Testis (tissue), 3 donors: Measurements from ENCODE around the gene MYBPC3. TPM values are rescaled to one million over a fixed set of nuclear protein-coding genes. Genes with fewer than 3 reads are reported as not detected.

Source experiments
- DNase-seq: peaks from one replicate; pipeline ENCODE4 v3.0.0-alpha.2; 2019
- H3K27ac ChIP-seq, 2 donors: fragments of 200-600 bp; sonication (generic); one replicate each; pipeline ENCODE4 v1.5.1; 2019
- H3K27me3 ChIP-seq: fragments of 200-600 bp; sonication (generic); one replicate; pipeline ENCODE4 v1.5.1; 2019
- H3K36me3 ChIP-seq: fragments of 200-600 bp; sonication (generic); one replicate; pipeline ENCODE4 v1.5.1; 2017; ENCODE audit warnings: low read depth; ENCODE audit errors: missing control alignments
- H3K4me1 ChIP-seq: fragments of 200-600 bp; sonication (generic); one replicate; pipeline ENCODE4 v1.5.1; 2019
- H3K4me3 ChIP-seq, 2 donors: fragments of 200-600 bp; sonication (generic); one replicate each; pipeline ENCODE4 v1.5.1; 2017 to 2019
- H3K9me3 ChIP-seq: fragments of 200-600 bp; sonication (generic); one replicate; pipeline ENCODE4 v1.5.1; 2017
- POLR2A ChIP-seq: fragments of 450-650 bp; IDR thresholded peaks from one replicate; pipeline ENCODE4 v1.6.1; 2017; ENCODE audit warnings: antibody characterized with exemption, mild to moderate bottlenecking, moderate library complexity
- WGBS, 2 donors: methylation state at CpG; one replicate each; pipeline ENCODE4 v1.1.5; 2018; 5-methylcytosine and 5-hydroxymethylcytosine counted together
- intact Hi-C: fragments of 100-400 bp; cut with DNase I; formaldehyde crosslinking; loops from one replicate; pipeline ENCODE4 v1.15.1; 2023; ENCODE audit warnings: low total_unique reads
- polyA plus RNA-seq: library from polyadenylated mRNA; stranded (reverse); fragments of 350-450 nt; fragmentation: Illumina TruSeq; extraction: RNeasy Lipid Tissue Mini Kit (QIAGEN cat#74804); gene quantifications from one replicate; pipeline ENCODE4 v1.2.3, GENCODE V29; 2014; ENCODE audit warnings: low read depth, low replicate concordance; ENCODE audit not compliant: insufficient read depth
- total RNA-seq, 2 donors: library from RNA; depleted of rRNA; stranded (reverse); fragments of >200 nt; gene quantifications; one replicate each; pipeline ENCODE4 v1.2.3, GENCODE V29; 2016
- TF ChIP-seq, protein P1 (sequence below), 3 experiments: fragments of 450-650 bp in 2 of 3; fragments of 200-600 bp in 1 of 3; sonication (generic) in 1 of 3; IDR thresholded peaks; one replicate each; pipeline ENCODE4 v1.5.1; 2016 to 2019; ENCODE audit warnings: antibody characterized with exemption in 3 of 3, mild to moderate bottlenecking in 2 of 3, moderate library complexity in 1 of 3

The MYBPC3 gene
- total and polyA plus RNA-seq, 3 donors from 2014 or later, result 0.68 to 1.7 (median 0.79) TPM

DNA sequence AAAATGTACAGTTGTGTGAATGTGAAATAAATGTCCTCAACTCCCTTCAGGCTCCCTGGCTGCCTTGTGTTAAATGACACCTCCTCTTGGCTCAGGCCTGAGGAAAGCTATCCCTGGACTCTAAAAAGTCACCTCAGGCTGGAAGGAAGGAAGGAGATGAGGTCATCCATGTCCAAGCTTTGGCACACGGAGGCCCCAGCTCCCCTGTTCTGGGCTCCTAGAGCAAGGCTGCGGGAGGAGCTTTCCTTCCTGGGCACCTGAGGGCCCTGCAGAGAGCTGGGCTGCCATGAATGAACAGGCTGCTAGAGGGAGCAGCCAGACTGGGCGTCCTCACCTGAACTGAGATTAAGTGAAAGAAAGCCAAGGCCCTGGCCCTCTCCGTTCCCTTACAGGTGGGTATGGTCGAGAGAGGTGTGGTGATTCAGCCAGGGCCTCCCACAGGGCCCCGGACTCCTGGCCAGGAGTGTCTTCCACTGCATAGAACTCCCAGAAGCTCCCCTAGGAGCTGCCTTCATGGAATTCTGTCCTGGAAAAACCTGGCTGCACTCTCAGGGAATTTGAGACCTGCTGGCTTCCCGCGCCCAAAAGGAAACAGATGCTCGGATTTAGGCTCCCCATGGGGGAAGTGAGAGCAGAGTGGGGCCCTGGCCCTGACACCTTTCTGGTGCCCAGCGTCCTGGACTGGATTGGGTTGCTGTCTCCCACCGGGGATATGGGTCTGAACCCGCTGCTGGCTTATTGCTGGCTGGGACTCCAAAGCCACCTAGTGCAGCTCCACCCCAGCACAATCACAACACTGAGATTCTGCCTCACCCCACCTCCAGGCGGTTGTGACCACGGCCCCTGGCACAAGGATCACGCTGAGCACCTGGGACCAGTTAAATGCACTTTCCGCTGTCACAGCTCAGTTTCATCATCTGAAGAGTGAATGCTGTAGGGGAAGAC lies 22.2 kb downstream of the MYBPC3 start:
- no peaks in the 10 kb centered on the region for H3K27me3 ChIP-seq
- H3K4me1 ChIP-seq, result no peaks in the 10 kb centered on the region
- no peak overlapping the region for H3K27ac ChIP-seq
- 71 to 77% methylated on average over 11 to 16 of the region's 16 CpGs for WGBS, 2 donors
- TF ChIP-seq POLR2A, result no peak
- TF ChIP-seq, protein P1, sequence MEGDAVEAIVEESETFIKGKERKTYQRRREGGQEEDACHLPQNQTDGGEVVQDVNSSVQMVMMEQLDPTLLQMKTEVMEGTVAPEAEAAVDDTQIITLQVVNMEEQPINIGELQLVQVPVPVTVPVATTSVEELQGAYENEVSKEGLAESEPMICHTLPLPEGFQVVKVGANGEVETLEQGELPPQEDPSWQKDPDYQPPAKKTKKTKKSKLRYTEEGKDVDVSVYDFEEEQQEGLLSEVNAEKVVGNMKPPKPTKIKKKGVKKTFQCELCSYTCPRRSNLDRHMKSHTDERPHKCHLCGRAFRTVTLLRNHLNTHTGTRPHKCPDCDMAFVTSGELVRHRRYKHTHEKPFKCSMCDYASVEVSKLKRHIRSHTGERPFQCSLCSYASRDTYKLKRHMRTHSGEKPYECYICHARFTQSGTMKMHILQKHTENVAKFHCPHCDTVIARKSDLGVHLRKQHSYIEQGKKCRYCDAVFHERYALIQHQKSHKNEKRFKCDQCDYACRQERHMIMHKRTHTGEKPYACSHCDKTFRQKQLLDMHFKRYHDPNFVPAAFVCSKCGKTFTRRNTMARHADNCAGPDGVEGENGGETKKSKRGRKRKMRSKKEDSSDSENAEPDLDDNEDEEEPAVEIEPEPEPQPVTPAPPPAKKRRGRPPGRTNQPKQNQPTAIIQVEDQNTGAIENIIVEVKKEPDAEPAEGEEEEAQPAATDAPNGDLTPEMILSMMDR (IDR thresholded peaks at IDR 0.05), result no peak
- H3K9me3 ChIP-seq, result no peaks in the 10 kb centered on the region
- H3K36me3 ChIP-seq, result no peaks in the 10 kb centered on the region
- H3K4me3 ChIP-seq, result no peak overlapping the region
- DNase-seq, result no peak
- intact Hi-C loops, result no loop called here

DNA sequence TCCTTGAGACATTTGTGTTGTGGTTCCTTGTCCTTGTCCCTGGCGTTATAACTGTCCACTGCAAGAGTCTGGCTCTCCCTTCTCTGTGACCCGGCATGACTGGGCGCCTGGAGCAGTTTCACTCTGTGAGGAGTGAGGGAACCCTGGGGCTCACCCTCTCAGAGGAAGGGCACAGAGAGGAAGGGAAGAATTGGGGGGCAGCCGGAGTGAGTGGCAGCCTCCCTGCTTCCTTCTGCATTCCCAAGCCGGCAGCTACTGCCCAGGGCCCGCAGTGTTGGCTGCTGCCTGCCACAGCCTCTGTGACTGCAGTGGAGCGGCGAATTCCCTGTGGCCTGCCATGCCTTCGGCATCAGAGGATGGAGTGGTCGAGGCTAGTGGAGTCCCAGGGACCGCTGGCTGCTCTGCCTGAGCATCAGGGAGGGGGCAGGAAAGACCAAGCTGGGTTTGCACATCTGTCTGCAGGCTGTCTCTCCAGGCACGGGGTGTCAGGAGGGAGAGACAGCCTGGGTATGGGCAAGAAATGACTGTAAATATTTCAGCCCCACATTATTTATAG lies 23.0 kb downstream of the MYBPC3 start:
- Histone ChIP-seq H3K9me3 (no peaks in the 10 kb centered on the region), H3K4me3 (no peak overlapping the region), H3K4me1 (no peaks in the 10 kb centered on the region), H3K36me3 (no peaks in the 10 kb centered on the region), H3K27me3 (no peaks in the 10 kb centered on the region), H3K27ac (no peak overlapping the region)
- intact Hi-C loops, result no loop called here
- no peak for TF ChIP-seq POLR2A
- TF ChIP-seq, protein P1 (IDR thresholded peaks at IDR 0.05), result no peak
- no peak for DNase-seq
- WGBS, 2 donors, result 89 to 94% methylated on average over 11 to 12 of the region's 12 CpGs

DNA sequence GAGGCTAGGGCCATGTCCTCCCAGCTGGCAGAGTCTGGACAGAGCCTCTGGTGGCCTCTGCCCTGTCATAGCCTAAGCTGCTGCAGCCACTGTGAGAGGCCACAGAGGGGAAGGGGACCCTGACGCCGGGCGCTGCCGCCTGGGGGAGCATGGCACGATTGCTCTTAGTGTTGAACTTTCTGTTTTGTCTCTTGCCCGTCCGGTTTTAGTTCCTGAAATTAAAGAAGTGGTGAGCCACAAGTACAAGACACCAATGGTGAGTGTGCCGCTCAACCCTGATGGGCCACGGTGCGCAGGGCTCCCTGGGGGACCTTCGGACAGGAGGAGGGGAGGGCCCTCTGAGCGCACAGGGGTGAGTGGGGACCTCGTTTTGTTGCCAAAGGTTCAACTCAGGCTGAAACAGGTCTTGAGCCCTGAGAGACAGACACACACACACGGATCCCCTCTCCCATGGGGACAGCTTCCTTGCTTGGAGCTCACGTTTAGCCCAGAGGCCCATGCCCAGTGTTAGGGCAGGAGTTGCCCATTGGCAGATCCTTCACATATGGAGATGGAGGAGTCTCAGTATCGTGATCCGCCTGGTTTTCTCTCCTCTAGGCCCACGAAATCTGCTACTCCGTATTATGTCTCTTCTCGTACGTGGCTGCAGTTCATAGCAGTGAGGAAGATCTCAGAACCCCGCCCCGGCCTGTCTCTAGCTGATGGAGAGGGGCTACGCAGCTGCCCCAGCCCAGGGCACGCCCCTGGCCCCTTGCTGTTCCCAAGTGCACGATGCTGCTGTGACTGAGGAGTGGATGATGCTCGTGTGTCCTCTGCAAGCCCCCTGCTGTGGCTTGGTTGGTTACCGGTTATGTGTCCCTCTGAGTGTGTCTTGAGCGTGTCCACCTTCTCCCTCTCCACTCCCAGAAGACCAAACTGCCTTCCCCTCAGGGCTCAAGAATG lies 23.8 kb downstream of the MYBPC3 start:
- TF ChIP-seq, protein P1 (IDR thresholded peaks at IDR 0.05), result no peak
- TF ChIP-seq POLR2A, result no peak

DNA sequence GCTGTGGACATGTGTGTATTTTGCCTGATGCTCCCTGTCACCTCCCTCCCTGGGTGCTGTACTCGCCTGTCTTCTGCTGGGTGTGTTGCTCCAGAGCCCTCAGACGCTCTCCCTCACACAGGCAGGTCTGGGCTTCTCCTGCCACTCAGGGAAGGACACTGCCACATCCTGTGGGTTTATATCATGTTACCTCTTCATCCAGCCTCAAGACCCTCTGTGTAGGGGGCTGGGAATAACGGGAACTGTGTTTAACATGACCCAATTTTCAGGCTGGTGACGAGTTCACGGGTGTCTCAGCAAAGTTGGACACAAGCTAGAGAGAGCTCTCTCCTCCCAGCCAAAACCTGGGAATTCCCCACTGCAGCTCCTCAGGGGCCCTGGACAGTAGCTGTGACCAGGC lies 24.6 kb downstream of the MYBPC3 start:
- 78 to 91% methylated on average over 4 to 5 of the region's 5 CpGs for WGBS, 2 donors
- no peaks in the 10 kb centered on the region for H3K36me3 ChIP-seq
- H3K27ac ChIP-seq, result no peak overlapping the region
- H3K4me1 ChIP-seq, result no peaks in the 10 kb centered on the region
- no peak overlapping the region for H3K4me3 ChIP-seq
- H3K27me3 ChIP-seq, result no peaks in the 10 kb centered on the region
- DNase-seq, result no peak
- no peaks in the 10 kb centered on the region for H3K9me3 ChIP-seq
- TF ChIP-seq POLR2A, result no peak
- TF ChIP-seq, protein P1 (IDR thresholded peaks at IDR 0.05), result no peak
- intact Hi-C loops, result no loop called here

More for the DNA sequence above, 23.8 kb downstream of the MYBPC3 start:
- Histone ChIP-seq H3K27ac (no peak overlapping the region), H3K36me3 (no peaks in the 10 kb centered on the region), H3K27me3 (no peaks in the 10 kb centered on the region), H3K4me1 (no peaks in the 10 kb centered on the region), H3K4me3 (no peak overlapping the region), H3K9me3 (no peaks in the 10 kb centered on the region)
- DNase-seq, result no peak
- 88 to 89% methylated on average over 19 to 29 of the region's 29 CpGs for WGBS, 2 donors
- intact Hi-C loops, result no loop called here
